ENCODE measurements around the gene CRB2.

The CRB2 gene

DNA sequence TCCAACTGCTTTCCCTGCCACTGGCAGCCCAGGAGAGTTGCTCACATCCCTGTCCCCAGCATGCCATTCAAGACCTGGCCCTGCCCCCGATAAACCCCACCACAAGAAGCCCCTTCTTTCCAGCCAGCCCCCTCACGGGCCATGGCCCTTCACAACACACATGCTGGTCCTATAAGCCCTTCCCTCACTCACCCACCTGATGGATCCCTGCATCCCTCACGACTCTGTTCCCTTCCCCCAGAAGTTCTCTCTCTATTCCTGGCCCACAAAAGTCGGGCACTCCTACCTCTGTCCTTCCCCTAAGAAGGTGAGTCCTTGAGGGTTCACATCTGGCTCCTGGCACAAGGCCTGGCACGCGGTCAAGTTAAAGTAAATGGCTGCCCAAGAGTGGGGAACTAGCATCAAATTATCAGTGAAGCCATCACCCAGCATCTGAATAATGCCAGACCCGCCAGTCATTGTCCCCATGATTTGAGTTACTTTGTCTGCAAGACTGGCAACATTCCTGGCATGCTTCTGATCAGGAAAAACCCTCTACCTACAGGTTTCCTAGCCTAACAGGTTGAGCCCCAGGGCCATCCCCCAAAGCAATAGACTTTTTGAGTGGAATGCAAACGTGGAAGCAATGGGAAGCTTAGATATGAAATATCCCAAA is 65.9 kb downstream of the CRB2 start:
- DNase-seq (ENCODE audit: low spot score) = no peak

DNA sequence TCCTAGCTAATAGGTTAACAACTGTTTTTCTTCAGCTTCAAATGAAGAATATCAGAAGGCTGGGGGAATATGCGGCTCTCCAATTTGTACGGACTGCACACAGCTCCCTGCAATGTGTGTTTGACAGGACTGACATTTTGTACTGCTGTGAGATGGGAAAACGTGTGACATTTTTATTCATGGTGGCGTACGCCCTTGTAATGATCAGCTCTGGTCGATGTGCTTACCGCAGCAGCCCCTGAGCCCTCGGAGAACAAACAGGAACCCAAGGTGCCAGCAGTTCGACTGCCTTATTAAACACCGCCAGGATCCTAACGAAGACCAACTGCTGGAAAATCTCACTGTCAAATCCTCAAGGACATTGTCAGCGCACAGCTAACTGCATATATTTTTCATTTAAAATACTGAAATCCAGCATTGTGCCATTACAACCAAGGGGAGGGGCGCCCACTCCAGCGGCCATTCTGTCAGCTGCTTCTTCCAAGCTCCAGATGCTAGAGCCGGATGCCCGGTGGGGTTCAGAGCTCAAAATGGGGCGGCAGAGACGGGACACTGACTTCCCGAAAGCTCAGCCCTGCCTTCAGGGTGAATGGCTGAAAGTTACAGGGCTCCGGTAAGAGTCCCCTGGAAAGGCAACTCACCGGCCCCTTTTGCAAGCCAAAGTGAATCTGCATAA is 66.8 kb downstream of the CRB2 start:
- no peak for DNase-seq (ENCODE audit: low spot score)

DNA sequence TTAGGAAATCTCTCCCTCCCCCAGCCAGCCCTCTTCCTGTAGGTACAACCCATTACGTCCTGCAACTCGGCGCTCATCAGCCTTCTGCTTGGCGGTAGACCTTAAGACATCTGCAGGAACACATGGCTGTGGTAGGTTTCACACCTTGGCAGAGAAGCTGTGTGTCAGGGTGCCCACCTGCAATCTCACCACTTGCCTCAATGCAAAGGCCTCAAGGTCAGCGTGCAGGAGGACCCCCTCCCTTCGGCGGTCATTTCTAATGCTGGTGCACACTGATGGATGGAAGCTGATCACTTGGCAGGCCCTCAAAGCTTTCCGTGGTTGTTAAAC is 67.3 kb downstream of the CRB2 start:
- DNase-seq (ENCODE audit: low spot score) = no peak

DNA sequence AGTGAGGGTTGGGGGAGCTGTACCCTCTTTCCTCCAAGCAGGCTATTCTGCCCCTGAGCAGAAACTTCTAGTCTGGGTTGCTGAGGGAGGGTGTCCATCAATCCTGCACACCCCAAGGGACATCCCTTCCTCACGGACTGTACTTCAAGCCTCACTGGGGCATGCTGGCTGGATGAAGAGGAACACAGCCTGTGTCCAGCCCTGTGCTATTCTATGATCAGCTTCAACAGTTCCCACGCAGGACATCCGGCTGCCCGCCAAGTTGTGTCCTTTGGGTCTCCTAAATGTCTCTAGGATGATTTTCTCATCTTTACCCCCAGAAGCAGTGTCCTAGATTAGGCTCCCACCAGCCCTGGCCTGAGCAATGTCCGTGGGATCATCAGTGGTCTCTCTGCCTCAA is 68.1 kb downstream of the CRB2 start:
- DNase-seq (ENCODE audit: low spot score) = no peak

DNA sequence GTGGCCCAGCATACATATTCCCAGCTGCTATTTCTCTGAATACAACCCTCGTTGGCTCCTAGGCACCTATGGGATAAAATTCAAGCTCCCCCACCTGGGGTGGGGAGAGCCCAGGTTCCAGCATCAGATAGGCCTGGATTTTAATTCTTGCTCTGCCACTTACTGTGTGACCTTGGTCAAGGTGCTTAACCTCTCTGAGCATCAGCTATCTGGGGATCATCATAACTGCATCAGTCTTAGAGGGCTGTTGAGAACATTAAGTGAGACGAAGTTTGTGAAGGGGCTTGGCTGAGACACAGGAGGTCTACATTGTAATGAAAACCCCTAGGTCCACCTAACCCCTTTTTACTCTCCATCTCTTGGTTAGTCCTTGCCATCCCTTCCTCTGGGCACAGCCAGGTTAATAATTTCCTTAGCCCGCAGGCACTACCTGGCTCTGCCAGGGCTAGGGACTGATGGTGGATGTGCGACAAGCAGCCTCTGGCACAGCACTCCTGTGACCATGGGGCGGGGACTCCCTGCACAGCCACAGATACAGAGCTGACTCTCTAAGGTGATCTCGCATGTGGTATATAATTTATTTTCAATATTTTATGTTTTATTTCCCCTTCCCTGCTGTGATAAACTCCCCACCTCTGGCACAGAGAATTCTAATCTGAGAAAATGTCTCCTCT is 68.7 kb downstream of the CRB2 start:
- no peak for DNase-seq (ENCODE audit: low spot score)

DNA sequence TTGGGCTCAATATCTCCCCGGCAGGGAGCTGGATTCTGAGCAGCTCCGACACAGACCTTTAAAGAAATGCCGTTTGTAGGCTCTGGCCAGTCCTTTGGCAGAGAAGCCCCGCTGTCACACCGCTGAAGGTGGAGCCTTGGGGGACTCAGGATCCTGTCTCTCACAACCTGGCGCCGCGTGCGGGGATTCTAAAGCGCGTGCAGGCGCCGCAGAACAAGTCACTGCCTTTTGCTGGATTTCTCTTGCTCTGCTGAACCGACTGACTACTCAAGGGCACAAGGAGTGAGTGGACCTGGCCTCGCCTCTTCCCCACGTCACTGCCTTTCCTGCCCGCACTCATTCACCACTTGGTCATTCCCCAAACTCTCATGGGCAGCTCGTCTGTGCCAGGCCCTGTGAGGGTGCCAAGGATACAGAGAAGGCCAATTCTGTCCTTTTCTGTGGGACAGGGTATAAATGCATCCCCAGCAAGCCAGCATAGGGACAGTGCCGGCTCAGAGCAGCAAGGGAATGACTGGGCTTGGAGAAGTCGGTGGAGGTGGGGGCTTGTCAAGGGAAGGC is 69.3 kb downstream of the CRB2 start:
- DNase-seq (ENCODE audit: low spot score) = no peak

DNA sequence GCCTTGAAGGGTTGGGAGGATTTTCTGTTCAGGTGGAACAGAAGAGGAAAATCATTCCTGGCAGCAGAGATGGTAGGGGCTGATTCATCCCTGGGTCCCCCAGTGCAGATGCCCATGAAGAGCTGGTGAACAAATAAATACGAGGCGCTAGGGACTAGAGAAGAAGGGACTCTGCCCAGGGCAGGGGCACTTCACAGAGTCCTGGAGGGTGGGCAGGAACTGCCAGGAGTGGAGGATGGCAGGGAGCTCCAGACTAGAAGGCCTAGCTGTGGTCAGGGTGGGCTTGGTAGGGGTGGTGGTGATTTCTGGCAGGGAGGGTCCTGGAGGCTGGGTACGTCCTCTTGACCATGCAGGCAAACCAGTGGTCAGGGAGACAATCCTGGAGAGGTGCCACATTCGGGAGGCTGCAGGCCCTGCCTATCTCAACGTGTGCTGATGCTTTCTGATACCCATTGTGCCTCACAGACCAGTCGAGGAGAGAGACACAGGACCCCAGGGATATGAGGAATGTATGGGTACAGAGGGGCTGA is 69.9 kb downstream of the CRB2 start:
- DNase-seq (ENCODE audit: low spot score) = no peak

DNA sequence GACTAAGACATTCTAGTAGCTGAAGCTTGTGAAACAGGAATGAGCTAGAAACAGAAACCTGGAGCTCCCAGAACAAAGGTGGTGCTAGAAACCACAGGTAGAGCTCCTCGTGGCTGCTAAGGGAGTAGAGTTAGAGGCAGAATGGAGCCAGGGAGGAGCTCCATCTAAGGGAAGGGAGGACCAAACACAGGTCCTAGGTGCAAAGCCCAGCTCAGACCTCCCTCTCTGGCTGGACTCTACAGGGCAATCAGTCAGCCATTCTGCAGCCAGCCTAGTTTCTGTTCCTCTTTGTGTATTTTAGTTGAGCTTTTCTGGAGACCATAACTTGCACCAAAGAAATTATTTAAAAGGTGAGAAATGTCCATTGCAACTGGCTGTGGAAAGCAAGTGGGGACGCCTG is 70.4 kb downstream of the CRB2 start:
- no peak for DNase-seq (ENCODE audit: low spot score)

Data from GM03348 (cell line).